Ovary (tissue), 9 donors: Measurements from ENCODE around the gene ZNF205. TPM values are rescaled to one million over a fixed set of nuclear protein-coding genes. Genes with fewer than 3 reads are reported as not detected.
"Not testable (repeated sequence)": the region's sequence is repeated elsewhere in the genome, so short reads cannot be mapped to it uniquely, and the experiment has no call there.

ENCODE experiments used
- DNase-seq, 5 donors: peaks; one replicate each; pipeline ENCODE4 v3.0.0-alpha.2; 2019 to 2020
- H3K27ac ChIP-seq, 2 donors: fragments of 200-600 bp; one replicate each; pipeline versions ENCODE4 v1.5.1 to v1.8.0; 2019 to 2022
- H3K27me3 ChIP-seq: fragments of 200-600 bp; one replicate; pipeline ENCODE4 v1.8.0; 2022
- H3K36me3 ChIP-seq: fragments of 200-600 bp; sonication (generic); one replicate; pipeline ENCODE4 v1.5.1; 2019
- H3K4me1 ChIP-seq: one replicate; pipeline ENCODE4 v1.8.1; 2013; ENCODE audit warnings: mild to moderate bottlenecking, moderate library complexity; ENCODE audit not compliant: insufficient read depth
- H3K4me3 ChIP-seq: fragments of 200-600 bp; sonication (generic); one replicate; pipeline ENCODE4 v1.5.1; 2017
- H3K9me3 ChIP-seq, 2 donors: fragments of 200-600 bp in 1 of 2; sonication (generic) in 1 of 2; one replicate each; pipeline versions ENCODE4 v1.5.1 to v1.8.1; 2013 to 2019; ENCODE audit warnings: mild to moderate bottlenecking in 1 of 2, moderate library complexity in 1 of 2
- CTCF ChIP-seq, 3 donors: fragments of 450-650 bp in 2 of 3; fragments of 200-600 bp in 1 of 3; IDR thresholded peaks; one replicate each; pipeline versions ENCODE4 v1.5.1 to v1.8.0; 2016 to 2022; ENCODE audit warnings: antibody characterized with exemption in 3 of 3, mild to moderate bottlenecking in 1 of 3
- EP300 ChIP-seq: sonication (generic); formaldehyde crosslinking; IDR thresholded peaks from one replicate; pipeline ENCODE4 v1.6.1; 2017; ENCODE audit warnings: antibody characterized with exemption
- POLR2A ChIP-seq: fragments of 450-650 bp; IDR thresholded peaks from one replicate; pipeline ENCODE4 v1.6.1; 2017; ENCODE audit warnings: antibody characterized with exemption, mild to moderate bottlenecking, moderate library complexity
- WGBS, 3 donors: extraction: QIAGEN DNeasy Blood & Tissue Kit in 1 of 3; methylation state at CpG; one replicate each; pipeline versions ENCODE4 v1.1.5 to v1.1.7; 2013 to 2017; 5-methylcytosine and 5-hydroxymethylcytosine counted together
- intact Hi-C, 4 donors: fragments of 100-400 bp; cut with DNase I; formaldehyde crosslinking; loops; one replicate each; pipeline versions ENCODE4 v1.11.0 to v1.15.1; 2022 to 2023
- polyA plus RNA-seq, 2 donors: library from polyadenylated mRNA; stranded (reverse); fragments of 200-250 nt in 1 of 2; fragments of 350-450 nt in 1 of 2; fragmentation: Illumina TruSeq in 1 of 2; extraction: RNeasy Lipid Tissue Mini Kit (QIAGEN cat#74804) in 1 of 2; gene quantifications; one replicate each; pipeline ENCODE4 v1.2.3, GENCODE V29; 2013 to 2014
- total RNA-seq, 7 donors: library from RNA; depleted of rRNA in 2 of 7; stranded (reverse); fragments of >200 nt in 2 of 7; fragmentation: NEBNext Ultra II Directional in 3 of 7; extraction: Animal tissue kit (Norgen Biotek cat#: 25700) in 3 of 7; gene quantifications; one replicate each; pipeline versions ENCODE4 v1.1.0 to v1.2.4, GENCODE V29; 2016 to 2023
- donor health status: DM: no; HTN: no; CAD: no; lungs with moderate emphysema.
- donor health status: DM: no; HTN: no; CAD: no.
- donor health status: Bipolar disorder and iron deficiency.
- donor health status: DM: yes; HTN: yes; CAD: no.
- donor health status: DM: no; HTN: no; CAD: no.
- donor health status: DM: yes; HTN: yes; CAD: no.

Gene ZNF205
- total and polyA plus RNA-seq, 9 donors, result 3.0 to 22.1 (median 15.6) TPM

- H3K27ac ChIP-seq, result no peak overlapping the region
- no peaks in the 10 kb centered on the region for H3K9me3 ChIP-seq
- H3K4me1 ChIP-seq, result no peaks in the 10 kb centered on the region
- WGBS, 3 donors, result 78 to 91% (median 85%) methylated on average over 7 of the region's 7 CpGs
- no peaks in the 10 kb centered on the region for H3K27me3 ChIP-seq
- DNase-seq, result no peak
- no peak overlapping the region for H3K4me3 ChIP-seq
- intact Hi-C loops, result no loop called here
- no peaks in the 10 kb centered on the region for H3K36me3 ChIP-seq
- TF ChIP-seq POLR2A, result no peak
- no peak for TF ChIP-seq CTCF (IDR thresholded peaks at IDR 0.05)
- TF ChIP-seq EP300, result no peak
These were observed 40.7 kb upstream of the ZNF205 start for GRCh38 chr16:3071655-3072054.

- DNase-seq, H3K27ac ChIP-seq, H3K27me3 ChIP-seq, H3K9me3 ChIP-seq, intact Hi-C loops, H3K4me3 ChIP-seq, H3K4me1 ChIP-seq, H3K36me3 ChIP-seq: not testable (repeated sequence)
- WGBS, 3 donors, result 64 to 77% (median 73%) methylated on average over 3 to 4 of the region's 4 CpGs
These were observed 40.2 kb upstream of the ZNF205 start for GRCh38 chr16:3072148-3072547.

- DNase-seq, intact Hi-C loops: not testable (repeated sequence)
- WGBS, 3 donors, result 84 to 86% (median 85%) methylated on average over 8 to 16 of the region's 18 CpGs
These were observed 39.7 kb upstream of the ZNF205 start for GRCh38 chr16:3072576-3073263.

GRCh38 chr16:3073448-3073847, 38.9 kb upstream of the ZNF205 start:
- intact Hi-C loops, result no loop called here
- Histone ChIP-seq H3K4me1 (no peaks in the 10 kb centered on the region), H3K27ac (no peak overlapping the region), H3K4me3 (no peak overlapping the region), H3K27me3 (no peaks in the 10 kb centered on the region), H3K9me3 (no peaks in the 10 kb centered on the region), H3K36me3 (no peaks in the 10 kb centered on the region)
- WGBS, 3 donors, result 77 to 83% (median 82%) methylated on average over 7 of the region's 7 CpGs
- DNase-seq, result no peak
- TF ChIP-seq POLR2A, result no peak
- no peak for TF ChIP-seq CTCF (IDR thresholded peaks at IDR 0.05)
- TF ChIP-seq EP300, result no peak

More at GRCh38 chr16:3072576-3073263, 39.7 kb upstream of the ZNF205 start:
- H3K4me1 ChIP-seq, H3K36me3 ChIP-seq, H3K27ac ChIP-seq, H3K27me3 ChIP-seq, H3K9me3 ChIP-seq, H3K4me3 ChIP-seq: not testable (repeated sequence)

GRCh38 chr16:3074860-3075522, 37.4 kb upstream of the ZNF205 start:
- Histone ChIP-seq H3K4me1 (peaks cover under 1% of the 10 kb centered on the region), H3K36me3 (no peaks in the 10 kb centered on the region), H3K27ac (no peak overlapping the region), H3K27me3 (no peaks in the 10 kb centered on the region), H3K9me3 (no peaks in the 10 kb centered on the region), H3K4me3 (no peak overlapping the region)
- WGBS, 3 donors, result 57 to 63% (median 59%) methylated on average over 9 of the region's 9 CpGs
- DNase-seq, result no peak
- intact Hi-C loops, result no loop called here
- TF ChIP-seq EP300 (no peak), POLR2A (no peak), CTCF (IDR thresholded peaks at IDR 0.05) (no peak)
